Lower leg skin (tissue), 3 donors: ENCODE data around the gene ASPG.

Experiments used
- POLR2A ChIP-seq, 2 donors: fragments of 450-650 bp; IDR thresholded peaks; one replicate each; pipeline ENCODE4 v1.6.1; 2016 to 2017; ENCODE audit warnings: antibody characterized with exemption in 2 of 2, mild to moderate bottlenecking in 1 of 2, moderate library complexity in 1 of 2
- TF ChIP-seq, protein P1 (sequence below), 3 donors: fragments of 450-650 bp; IDR thresholded peaks; one replicate each; pipeline ENCODE4 v1.5.1; 2016; ENCODE audit warnings: antibody characterized with exemption in 3 of 3, mild to moderate bottlenecking in 3 of 3, moderate library complexity in 2 of 3

DNA sequence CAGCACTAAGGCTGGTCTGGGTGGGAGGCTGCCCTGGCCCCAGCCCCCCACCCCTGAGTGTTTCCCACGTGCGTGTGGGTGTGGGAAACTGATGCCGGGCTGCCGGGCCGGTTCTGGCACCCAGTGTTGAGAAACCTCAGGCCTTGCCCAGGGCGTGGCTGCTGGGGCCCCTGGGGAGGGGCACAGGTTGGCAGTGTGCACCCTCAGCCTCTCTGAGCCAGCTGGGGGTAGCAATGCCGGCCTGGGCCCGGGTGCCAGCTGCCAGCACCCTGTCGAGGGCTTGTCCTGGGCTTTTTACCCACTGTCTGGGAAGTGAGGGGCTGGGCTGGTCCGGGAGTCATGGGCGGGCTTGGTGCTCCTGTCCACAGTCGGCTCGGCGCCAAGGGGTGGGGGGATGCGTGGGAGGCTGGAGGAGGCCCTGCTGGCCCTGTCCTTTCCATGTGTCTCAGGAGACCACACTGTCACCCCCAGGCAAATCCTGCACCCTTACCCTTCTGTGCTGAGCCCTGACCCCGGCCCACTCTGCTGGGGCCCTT lies 15.7 kb downstream of the ASPG start:
- no peak for TF ChIP-seq POLR2A (IDR thresholded peaks at IDR 0.05)
- TF ChIP-seq, protein P1, sequence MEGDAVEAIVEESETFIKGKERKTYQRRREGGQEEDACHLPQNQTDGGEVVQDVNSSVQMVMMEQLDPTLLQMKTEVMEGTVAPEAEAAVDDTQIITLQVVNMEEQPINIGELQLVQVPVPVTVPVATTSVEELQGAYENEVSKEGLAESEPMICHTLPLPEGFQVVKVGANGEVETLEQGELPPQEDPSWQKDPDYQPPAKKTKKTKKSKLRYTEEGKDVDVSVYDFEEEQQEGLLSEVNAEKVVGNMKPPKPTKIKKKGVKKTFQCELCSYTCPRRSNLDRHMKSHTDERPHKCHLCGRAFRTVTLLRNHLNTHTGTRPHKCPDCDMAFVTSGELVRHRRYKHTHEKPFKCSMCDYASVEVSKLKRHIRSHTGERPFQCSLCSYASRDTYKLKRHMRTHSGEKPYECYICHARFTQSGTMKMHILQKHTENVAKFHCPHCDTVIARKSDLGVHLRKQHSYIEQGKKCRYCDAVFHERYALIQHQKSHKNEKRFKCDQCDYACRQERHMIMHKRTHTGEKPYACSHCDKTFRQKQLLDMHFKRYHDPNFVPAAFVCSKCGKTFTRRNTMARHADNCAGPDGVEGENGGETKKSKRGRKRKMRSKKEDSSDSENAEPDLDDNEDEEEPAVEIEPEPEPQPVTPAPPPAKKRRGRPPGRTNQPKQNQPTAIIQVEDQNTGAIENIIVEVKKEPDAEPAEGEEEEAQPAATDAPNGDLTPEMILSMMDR (IDR thresholded peaks at IDR 0.05): no peak
